Smooth muscle cell of the coronary artery (primary cell): ENCODE data around the gene ADAM8. TPM values are rescaled to one million over a fixed set of nuclear protein-coding genes. Genes with fewer than 3 reads are reported as not detected.

ENCODE experiments used
- total RNA-seq: library from RNA; depleted of rRNA; stranded (reverse); fragments of >200 nt; gene quantifications from 2 replicates; pipeline ENCODE4 v1.2.3, GENCODE V29; 2014; ENCODE audit warnings: low replicate concordance

ADAM8 gene
- total RNA-seq = 0.60 and 2.0 TPM in 2 replicates

GRCh38 chr10:133276435-133277201 lies at the start of gene ADAM8:
TSS of gene ADAM8 (minus strand) at chr10:133276868. CDS start at chr10:133276817, 51 bp downstream.

GRCh38 chr10:133308421-133309099 lies 31.9 kb upstream of the ADAM8 start, which contains the start of the genes TUBGCP2 and ZNF511:
TSS of gene TUBGCP2 (minus strand) at chr10:133308872. CDS start at chr10:133302941, 5,931 bp downstream.
TSS of gene ZNF511 (plus strand) at chr10:133308914. CDS start at chr10:133308944, 30 bp downstream.

GRCh38 chr10:133237588-133238465 lies 38.8 kb downstream of the ADAM8 start, which contains the start of gene VENTX:
TSS of gene VENTX (plus strand) at chr10:133237855. CDS start at chr10:133237915, 60 bp downstream.

DNA sequence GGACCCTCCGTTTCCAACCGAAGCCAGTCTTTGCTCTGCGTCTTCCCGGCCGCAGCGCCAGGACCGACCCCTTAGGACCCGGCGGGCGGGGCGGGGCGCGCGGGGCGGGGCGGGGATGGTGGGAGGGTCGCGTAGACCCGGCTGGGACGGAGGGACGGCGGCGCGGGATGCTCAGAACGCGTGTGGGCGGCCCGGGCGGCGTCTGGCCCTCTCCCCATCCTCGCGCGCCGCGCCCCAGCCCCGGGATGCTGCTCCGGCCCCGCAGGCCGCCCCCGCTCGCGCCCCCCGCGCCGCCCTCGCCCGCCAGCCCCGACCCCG lies 46.7 kb downstream of the ADAM8 start, which contains the start of gene UTF1:
UTF1 (plus strand) TSS at position 174 of the 318 bp plus-strand sequence; CDS start at position 246, 72 bp downstream.

Other genes with a start within 250 kb of the ADAM8 start
- gene ADGRA1, start 188.9 kb downstream of the ADAM8 start, total RNA-seq = not detected in 2 replicates
- gene KNDC1, start 116.6 kb downstream of the ADAM8 start, total RNA-seq = 0.23 and 1.6 TPM in 2 replicates
- gene UTF1, start 46.7 kb downstream of the ADAM8 start, total RNA-seq = not detected in 2 replicates
- not detected in 2 replicates for gene VENTX, start 39.0 kb downstream of the ADAM8 start, total RNA-seq
- gene TUBGCP2, start 32.0 kb upstream of the ADAM8 start, total RNA-seq = 58.4 and 92.9 TPM in 2 replicates
- gene ZNF511, start 32.0 kb upstream of the ADAM8 start, total RNA-seq = 19.8 and 21.9 TPM in 2 replicates
- gene CALY, start 60.0 kb upstream of the ADAM8 start, total RNA-seq = not detected in 2 replicates
- not detected in 2 replicates for gene PRAP1, start 70.5 kb upstream of the ADAM8 start, total RNA-seq
- 3.2 and 24.3 TPM in 2 replicates for gene FUOM, start 81.2 kb upstream of the ADAM8 start, total RNA-seq
- 30.3 and 69.2 TPM in 2 replicates for gene ECHS1, start 96.5 kb upstream of the ADAM8 start, total RNA-seq
- 5.2 and 5.3 TPM in 2 replicates for gene PAOX, start 102.4 kb upstream of the ADAM8 start, total RNA-seq
- 19.2 and 34.1 TPM in 2 replicates for gene MTG1, start 117.3 kb upstream of the ADAM8 start, total RNA-seq
- gene SPRN, start 147.8 kb upstream of the ADAM8 start, total RNA-seq = 0.08 and 0.12 TPM in 2 replicates
- gene SCART1, start 177.1 kb upstream of the ADAM8 start, total RNA-seq = 1.3 and 2.7 TPM in 2 replicates